K562 (cell line): Measurements from ENCODE around the gene ATP6V0E2. TPM values are rescaled to one million over a fixed set of nuclear protein-coding genes. Genes with fewer than 3 reads are reported as not detected.

Experiments
- EZH2 ChIP-seq: IDR thresholded peaks from 2 replicates; pipeline ENCODE4 v1.6.1; 2012; ENCODE audit warnings: low read depth, mild to moderate bottlenecking, inconsistent platforms, low read length, borderline replicate concordance
- IRF2 ChIP-seq: sonication (generic); formaldehyde crosslinking; IDR thresholded peaks from 2 replicates; pipeline ENCODE4 v1.8.1; 2022; ENCODE audit warnings: mild to moderate bottlenecking, missing genetic modification reagents
- JUN ChIP-seq, 2 experiments: sonication (generic) in 1 of 2; formaldehyde crosslinking in 1 of 2; IDR thresholded peaks; 2 replicates each; pipeline versions ENCODE4 v1.6.1 to v1.8.0; 2012 to 2022; ENCODE audit warnings: borderline replicate concordance in 2 of 2, mild to moderate bottlenecking in 2 of 2, improper control_type of control experiment in 1 of 2, low read depth in 1 of 2, low read length in 1 of 2, missing genetic modification reagents in 1 of 2
- MCM5 ChIP-seq: fragments of 450-650 bp; IDR thresholded peaks from 2 replicates; pipeline ENCODE4 v1.6.1; 2016; ENCODE audit warnings: low read depth
- NELFE ChIP-seq: IDR thresholded peaks from 2 replicates; pipeline ENCODE4 v1.6.1; 2011; ENCODE audit warnings: mild to moderate bottlenecking; ENCODE audit not compliant: insufficient read depth, insufficient read length
- NFATC3 ChIP-seq: fragments of 450-650 bp; IDR thresholded peaks from 2 replicates; pipeline ENCODE4 v1.6.1; 2017; ENCODE audit warnings: mild to moderate bottlenecking
- NFYB ChIP-seq: IDR thresholded peaks from 2 replicates; pipeline ENCODE4 v1.6.1; 2011; ENCODE audit warnings: mild to moderate bottlenecking, moderate library complexity; ENCODE audit not compliant: insufficient read length; ENCODE audit errors: extremely low read depth
- NUFIP1 ChIP-seq: fragments of 450-650 bp; IDR thresholded peaks from 2 replicates; pipeline ENCODE4 v1.6.1; 2018; ENCODE audit not compliant: partially characterized antibody
- POU5F1 ChIP-seq: fragments of 150-350 bp; IDR thresholded peaks from 2 replicates; pipeline ENCODE4 v1.6.1; 2014; ENCODE audit warnings: borderline replicate concordance, low read length, low read depth, mild to moderate bottlenecking; ENCODE audit not compliant: partially characterized antibody
- RB1 ChIP-seq: fragments of 450-650 bp; IDR thresholded peaks from 2 replicates; pipeline ENCODE4 v1.6.1; 2017; ENCODE audit warnings: low read depth, mild to moderate bottlenecking
- RBFOX2 ChIP-seq: fragments of 200-400 bp; formaldehyde crosslinking; IDR thresholded peaks from 2 replicates; pipeline ENCODE4 v1.6.1; 2017; ENCODE audit warnings: low read depth, mild to moderate bottlenecking, low read length, moderate library complexity
- SMAD3 ChIP-seq: fragments of 450-650 bp; formaldehyde crosslinking; conservative IDR thresholded peaks from 2 replicates; pipeline ENCODE4 v1.4.0; 2020; ENCODE audit warnings: mild to moderate bottlenecking
- ZHX1 ChIP-seq: fragments of 150-350 bp; conservative IDR thresholded peaks from 2 replicates; pipeline ENCODE4 v1.6.1; 2014; ENCODE audit warnings: low read length
- ZNF133 ChIP-seq: fragments of 250-450 bp; sonication (Bioruptor Pico); IDR thresholded peaks from 2 replicates; pipeline ENCODE4 v1.4.0; 2020; ENCODE audit warnings: mild to moderate bottlenecking
- ZNF316 ChIP-seq: fragments of 450-650 bp; IDR thresholded peaks from 2 replicates; pipeline ENCODE4 v1.6.1; 2016
- ZNF583 ChIP-seq: fragments of 250-450 bp; sonication (Bioruptor Pico); IDR thresholded peaks from 2 replicates; pipeline ENCODE4 v1.4.0; 2020
- polyA plus RNA-seq, 8 experiments: library from polyadenylated mRNA; depleted of rRNA in 4 of 8; stranded (reverse) in 5 of 8; unstranded in 3 of 8; fragments of >200 nt; fragmentation: Nextera tagmentation in 2 of 8; fragmentation: Illumina TruSeq in 1 of 8; extraction: Ambion mirVana in 2 of 8; extraction: Trizol in 1 of 8; gene quantifications; 2 replicates each; pipeline versions ENCODE4 v1.2.1 to v1.2.3, GENCODE V29; 2011 to 2014; ENCODE audit warnings: inconsistent platforms in 1 of 8, missing spikeins in 1 of 8
- total RNA-seq, 7 experiments: library from RNA; depleted of rRNA in 6 of 7; stranded (reverse); fragments of >200 nt in 6 of 7; fragmentation: Illumina TruSeq in 2 of 7; extraction: Trizol in 2 of 7; gene quantifications; 2 replicates each; pipeline versions ENCODE4 v1.2.1 to v1.2.3, GENCODE V29; 2011 to 2021; ENCODE audit warnings: low replicate concordance in 1 of 7
- TF ChIP-seq, protein P1 (sequence below): fragments of 450-650 bp; formaldehyde crosslinking; conservative IDR thresholded peaks from 2 replicates; pipeline ENCODE4 v1.4.0; 2022; ENCODE audit warnings: mild to moderate bottlenecking, missing genetic modification characterization
- TF ChIP-seq, protein P2 (sequence below): fragments of 250-450 bp; sonication (Bioruptor Pico); IDR thresholded peaks from 2 replicates; pipeline ENCODE4 v1.4.0; 2020

Gene ATP6V0E2
- total and polyA plus RNA-seq, 9 of the 15 experiments (the other 6 are each of a cell fraction or from before 2014, with no cell fraction given): 0.55 to 18.5 (median 10.9) TPM

- peak; percentile 65 for TF ChIP-seq NFYB
- no peak for TF ChIP-seq ZNF316
- TF ChIP-seq, protein P1, sequence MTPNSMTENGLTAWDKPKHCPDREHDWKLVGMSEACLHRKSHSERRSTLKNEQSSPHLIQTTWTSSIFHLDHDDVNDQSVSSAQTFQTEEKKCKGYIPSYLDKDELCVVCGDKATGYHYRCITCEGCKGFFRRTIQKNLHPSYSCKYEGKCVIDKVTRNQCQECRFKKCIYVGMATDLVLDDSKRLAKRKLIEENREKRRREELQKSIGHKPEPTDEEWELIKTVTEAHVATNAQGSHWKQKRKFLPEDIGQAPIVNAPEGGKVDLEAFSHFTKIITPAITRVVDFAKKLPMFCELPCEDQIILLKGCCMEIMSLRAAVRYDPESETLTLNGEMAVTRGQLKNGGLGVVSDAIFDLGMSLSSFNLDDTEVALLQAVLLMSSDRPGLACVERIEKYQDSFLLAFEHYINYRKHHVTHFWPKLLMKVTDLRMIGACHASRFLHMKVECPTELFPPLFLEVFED: no peak
- TF ChIP-seq NUFIP1: no peak
- no peak for TF ChIP-seq NELFE
- 0 out of 2 replicates have a peak, but pooled peaks have one; percentile 43 for TF ChIP-seq ZNF583
- no peak for TF ChIP-seq MCM5
- TF ChIP-seq, protein P2, sequence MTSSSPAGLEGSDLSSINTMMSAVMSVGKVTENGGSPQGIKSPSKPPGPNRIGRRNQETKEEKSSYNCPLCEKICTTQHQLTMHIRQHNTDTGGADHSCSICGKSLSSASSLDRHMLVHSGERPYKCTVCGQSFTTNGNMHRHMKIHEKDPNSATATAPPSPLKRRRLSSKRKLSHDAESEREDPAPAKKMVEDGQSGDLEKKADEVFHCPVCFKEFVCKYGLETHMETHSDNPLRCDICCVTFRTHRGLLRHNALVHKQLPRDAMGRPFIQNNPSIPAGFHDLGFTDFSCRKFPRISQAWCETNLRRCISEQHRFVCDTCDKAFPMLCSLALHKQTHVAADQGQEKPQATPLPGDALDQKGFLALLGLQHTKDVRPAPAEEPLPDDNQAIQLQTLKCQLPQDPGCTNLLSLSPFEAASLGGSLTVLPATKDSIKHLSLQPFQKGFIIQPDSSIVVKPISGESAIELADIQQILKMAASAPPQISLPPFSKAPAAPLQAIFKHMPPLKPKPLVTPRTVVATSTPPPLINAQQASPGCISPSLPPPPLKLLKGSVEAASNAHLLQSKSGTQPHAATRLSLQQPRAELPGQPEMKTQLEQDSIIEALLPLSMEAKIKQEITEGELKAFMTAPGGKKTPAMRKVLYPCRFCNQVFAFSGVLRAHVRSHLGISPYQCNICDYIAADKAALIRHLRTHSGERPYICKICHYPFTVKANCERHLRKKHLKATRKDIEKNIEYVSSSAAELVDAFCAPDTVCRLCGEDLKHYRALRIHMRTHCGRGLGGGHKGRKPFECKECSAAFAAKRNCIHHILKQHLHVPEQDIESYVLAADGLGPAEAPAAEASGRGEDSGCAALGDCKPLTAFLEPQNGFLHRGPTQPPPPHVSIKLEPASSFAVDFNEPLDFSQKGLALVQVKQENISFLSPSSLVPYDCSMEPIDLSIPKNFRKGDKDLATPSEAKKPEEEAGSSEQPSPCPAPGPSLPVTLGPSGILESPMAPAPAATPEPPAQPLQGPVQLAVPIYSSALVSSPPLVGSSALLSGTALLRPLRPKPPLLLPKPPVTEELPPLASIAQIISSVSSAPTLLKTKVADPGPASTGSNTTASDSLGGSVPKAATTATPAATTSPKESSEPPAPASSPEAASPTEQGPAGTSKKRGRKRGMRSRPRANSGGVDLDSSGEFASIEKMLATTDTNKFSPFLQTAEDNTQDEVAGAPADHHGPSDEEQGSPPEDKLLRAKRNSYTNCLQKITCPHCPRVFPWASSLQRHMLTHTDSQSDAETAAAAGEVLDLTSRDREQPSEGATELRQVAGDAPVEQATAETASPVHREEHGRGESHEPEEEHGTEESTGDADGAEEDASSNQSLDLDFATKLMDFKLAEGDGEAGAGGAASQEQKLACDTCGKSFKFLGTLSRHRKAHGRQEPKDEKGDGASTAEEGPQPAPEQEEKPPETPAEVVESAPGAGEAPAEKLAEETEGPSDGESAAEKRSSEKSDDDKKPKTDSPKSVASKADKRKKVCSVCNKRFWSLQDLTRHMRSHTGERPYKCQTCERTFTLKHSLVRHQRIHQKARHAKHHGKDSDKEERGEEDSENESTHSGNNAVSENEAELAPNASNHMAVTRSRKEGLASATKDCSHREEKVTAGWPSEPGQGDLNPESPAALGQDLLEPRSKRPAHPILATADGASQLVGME: peak; percentile 13; the same call in 1 of the 2 replicates
- TF ChIP-seq EZH2: no peak
- TF ChIP-seq SMAD3 (CRISPR knock-in tag): no peak
- TF ChIP-seq ZHX1: no peak
- TF ChIP-seq NFATC3: no peak
- TF ChIP-seq POU5F1: peak; percentile 87
- TF ChIP-seq RBFOX2: peak; percentile 86
- no peak for TF ChIP-seq JUN (IDR thresholded peaks at IDR 0.05; ENCODE audit: borderline replicate concordance, low read depth, low read length)
- peak; percentile 91; the same call in 1 of the 2 replicates for TF ChIP-seq JUN (CRISPR knock-in tag; IDR thresholded peaks at IDR 0.05; ENCODE audit: borderline replicate concordance)
- TF ChIP-seq RB1: peak; percentile 82
- TF ChIP-seq IRF2 (CRISPR knock-in tag): no peak; the same call in 1 of the 2 replicates
- TF ChIP-seq ZNF133: no peak
These were observed at the start of gene ATP6V0E2 (continued) for GRCh38 chr7:149873074-149873969.
